ENCODE results near the gene TBX4. TPM values are rescaled to one million over a fixed set of nuclear protein-coding genes. Genes with fewer than 3 reads are reported as not detected.

The TBX4 gene
- total and polyA plus RNA-seq, 4 donors = not detected

DNA sequence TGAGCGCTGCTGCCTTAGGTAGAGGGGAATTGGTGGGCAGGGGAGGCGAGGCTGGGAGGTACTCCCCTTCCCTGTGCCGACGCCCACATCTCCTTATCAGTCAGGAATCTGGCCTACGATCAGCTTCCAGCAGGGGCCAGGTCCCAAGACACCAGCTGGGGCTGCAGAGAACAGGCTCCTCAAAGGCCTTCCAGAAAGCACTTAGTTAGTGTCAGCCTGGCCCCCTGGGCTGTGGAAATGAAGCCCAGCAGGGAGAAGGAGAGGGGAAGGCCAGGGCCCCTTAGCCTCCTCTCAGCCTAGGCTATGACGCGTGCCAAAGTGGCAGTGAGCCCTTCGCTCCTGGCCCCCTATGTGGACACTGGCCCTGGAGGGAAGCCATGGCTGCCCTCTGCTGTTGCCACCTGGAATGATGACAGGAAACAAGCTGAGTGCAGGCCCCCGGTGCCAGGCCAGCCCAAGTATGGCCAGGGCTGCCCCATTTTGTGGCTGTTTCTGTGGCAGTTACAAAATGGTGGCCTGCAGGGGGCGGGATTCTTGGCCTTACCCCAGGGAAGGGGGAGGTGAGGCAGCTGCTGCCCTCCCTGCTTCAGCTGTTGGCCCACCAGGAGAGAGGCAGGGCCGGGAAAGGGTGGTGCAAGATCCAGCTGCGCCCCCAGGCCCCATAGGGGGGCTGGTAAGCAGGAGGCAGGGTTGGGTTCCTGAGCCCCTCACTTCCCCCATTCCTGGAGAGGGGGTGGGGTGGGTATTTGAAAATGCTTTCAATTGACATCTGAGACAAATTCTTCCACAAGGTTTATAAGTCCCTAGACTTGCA, 11.3 kb downstream of the TBX4 start:
- WGBS = 82% methylated on average over 12 of the region's 12 CpGs
- peaks cover 0 to 4% (median 3%) of the 10 kb centered on the region in 4 donors for H3K9me3 ChIP-seq (ENCODE audit: control insufficient read depth in 4 of 4, low read length in 3 of 4)
- DNase-seq (ENCODE audit: low spot score) = no peak
- no peaks in the 10 kb centered on the region for H3K36me3 ChIP-seq (ENCODE audit: control insufficient read depth in 4 of 4, insufficient read depth in 3 of 4, low read depth in 1 of 4, low read length in 3 of 4)
- peaks cover 0 to 6% (median 2%) of the 10 kb centered on the region in 4 donors for H3K4me1 ChIP-seq (ENCODE audit: control insufficient read depth in 4 of 4, insufficient read depth in 4 of 4, low read length in 3 of 4)
- peaks cover 0 to 18% (median 9%) of the 10 kb centered on the region in 4 donors for H3K27me3 ChIP-seq (ENCODE audit: control insufficient read depth in 4 of 4, insufficient read depth in 4 of 4, low read length in 3 of 4)
- H3K27ac ChIP-seq (ENCODE audit: low read depth in 1 of 2, low read length in 2 of 2) = no peak overlapping the region
- no peak for TF ChIP-seq TAF1 (conservative IDR thresholded peaks at IDR 0.05)
- TF ChIP-seq FOXA1 (IDR thresholded peaks at IDR 0.05) = no peak
- TF ChIP-seq, protein P1, sequence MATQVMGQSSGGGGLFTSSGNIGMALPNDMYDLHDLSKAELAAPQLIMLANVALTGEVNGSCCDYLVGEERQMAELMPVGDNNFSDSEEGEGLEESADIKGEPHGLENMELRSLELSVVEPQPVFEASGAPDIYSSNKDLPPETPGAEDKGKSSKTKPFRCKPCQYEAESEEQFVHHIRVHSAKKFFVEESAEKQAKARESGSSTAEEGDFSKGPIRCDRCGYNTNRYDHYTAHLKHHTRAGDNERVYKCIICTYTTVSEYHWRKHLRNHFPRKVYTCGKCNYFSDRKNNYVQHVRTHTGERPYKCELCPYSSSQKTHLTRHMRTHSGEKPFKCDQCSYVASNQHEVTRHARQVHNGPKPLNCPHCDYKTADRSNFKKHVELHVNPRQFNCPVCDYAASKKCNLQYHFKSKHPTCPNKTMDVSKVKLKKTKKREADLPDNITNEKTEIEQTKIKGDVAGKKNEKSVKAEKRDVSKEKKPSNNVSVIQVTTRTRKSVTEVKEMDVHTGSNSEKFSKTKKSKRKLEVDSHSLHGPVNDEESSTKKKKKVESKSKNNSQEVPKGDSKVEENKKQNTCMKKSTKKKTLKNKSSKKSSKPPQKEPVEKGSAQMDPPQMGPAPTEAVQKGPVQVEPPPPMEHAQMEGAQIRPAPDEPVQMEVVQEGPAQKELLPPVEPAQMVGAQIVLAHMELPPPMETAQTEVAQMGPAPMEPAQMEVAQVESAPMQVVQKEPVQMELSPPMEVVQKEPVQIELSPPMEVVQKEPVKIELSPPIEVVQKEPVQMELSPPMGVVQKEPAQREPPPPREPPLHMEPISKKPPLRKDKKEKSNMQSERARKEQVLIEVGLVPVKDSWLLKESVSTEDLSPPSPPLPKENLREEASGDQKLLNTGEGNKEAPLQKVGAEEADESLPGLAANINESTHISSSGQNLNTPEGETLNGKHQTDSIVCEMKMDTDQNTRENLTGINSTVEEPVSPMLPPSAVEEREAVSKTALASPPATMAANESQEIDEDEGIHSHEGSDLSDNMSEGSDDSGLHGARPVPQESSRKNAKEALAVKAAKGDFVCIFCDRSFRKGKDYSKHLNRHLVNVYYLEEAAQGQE (IDR thresholded peaks at IDR 0.05) = no peak
- TF ChIP-seq, protein P2, sequence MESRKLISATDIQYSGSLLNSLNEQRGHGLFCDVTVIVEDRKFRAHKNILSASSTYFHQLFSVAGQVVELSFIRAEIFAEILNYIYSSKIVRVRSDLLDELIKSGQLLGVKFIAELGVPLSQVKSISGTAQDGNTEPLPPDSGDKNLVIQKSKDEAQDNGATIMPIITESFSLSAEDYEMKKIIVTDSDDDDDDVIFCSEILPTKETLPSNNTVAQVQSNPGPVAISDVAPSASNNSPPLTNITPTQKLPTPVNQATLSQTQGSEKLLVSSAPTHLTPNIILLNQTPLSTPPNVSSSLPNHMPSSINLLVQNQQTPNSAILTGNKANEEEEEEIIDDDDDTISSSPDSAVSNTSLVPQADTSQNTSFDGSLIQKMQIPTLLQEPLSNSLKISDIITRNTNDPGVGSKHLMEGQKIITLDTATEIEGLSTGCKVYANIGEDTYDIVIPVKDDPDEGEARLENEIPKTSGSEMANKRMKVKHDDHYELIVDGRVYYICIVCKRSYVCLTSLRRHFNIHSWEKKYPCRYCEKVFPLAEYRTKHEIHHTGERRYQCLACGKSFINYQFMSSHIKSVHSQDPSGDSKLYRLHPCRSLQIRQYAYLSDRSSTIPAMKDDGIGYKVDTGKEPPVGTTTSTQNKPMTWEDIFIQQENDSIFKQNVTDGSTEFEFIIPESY (IDR thresholded peaks at IDR 0.05) = no peak
- no peak for TF ChIP-seq SP1 (IDR thresholded peaks at IDR 0.05)
- TF ChIP-seq EGR1 (IDR thresholded peaks at IDR 0.05; ENCODE audit: low read depth in 2 of 2) = no peak
- TF ChIP-seq, protein P3, sequence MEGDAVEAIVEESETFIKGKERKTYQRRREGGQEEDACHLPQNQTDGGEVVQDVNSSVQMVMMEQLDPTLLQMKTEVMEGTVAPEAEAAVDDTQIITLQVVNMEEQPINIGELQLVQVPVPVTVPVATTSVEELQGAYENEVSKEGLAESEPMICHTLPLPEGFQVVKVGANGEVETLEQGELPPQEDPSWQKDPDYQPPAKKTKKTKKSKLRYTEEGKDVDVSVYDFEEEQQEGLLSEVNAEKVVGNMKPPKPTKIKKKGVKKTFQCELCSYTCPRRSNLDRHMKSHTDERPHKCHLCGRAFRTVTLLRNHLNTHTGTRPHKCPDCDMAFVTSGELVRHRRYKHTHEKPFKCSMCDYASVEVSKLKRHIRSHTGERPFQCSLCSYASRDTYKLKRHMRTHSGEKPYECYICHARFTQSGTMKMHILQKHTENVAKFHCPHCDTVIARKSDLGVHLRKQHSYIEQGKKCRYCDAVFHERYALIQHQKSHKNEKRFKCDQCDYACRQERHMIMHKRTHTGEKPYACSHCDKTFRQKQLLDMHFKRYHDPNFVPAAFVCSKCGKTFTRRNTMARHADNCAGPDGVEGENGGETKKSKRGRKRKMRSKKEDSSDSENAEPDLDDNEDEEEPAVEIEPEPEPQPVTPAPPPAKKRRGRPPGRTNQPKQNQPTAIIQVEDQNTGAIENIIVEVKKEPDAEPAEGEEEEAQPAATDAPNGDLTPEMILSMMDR (IDR thresholded peaks at IDR 0.05; ENCODE audit: low read depth, low read length, missing input control) = no peak
- TF ChIP-seq FOXA2 (IDR thresholded peaks at IDR 0.05) = no peak
- TF ChIP-seq JUND (IDR thresholded peaks at IDR 0.05) = no peak
- no peak for TF ChIP-seq GABPA (IDR thresholded peaks at IDR 0.05 in 1 of 2, conservative IDR thresholded peaks at IDR 0.05 in 1 of 2)
- no peak overlapping the region for H3K9ac ChIP-seq (ENCODE audit: low read depth in 1 of 2, low read length in 2 of 2)
- no peak overlapping the region for H3K4me3 ChIP-seq (ENCODE audit: low read depth in 1 of 3, low read length in 3 of 3)

- Histone ChIP-seq H3K4me1 (ENCODE audit: control insufficient read depth in 4 of 4, insufficient read depth in 4 of 4, low read length in 3 of 4) (peaks cover 0 to 6% (median 2%) of the 10 kb centered on the region in 4 donors), H3K27ac (ENCODE audit: low read depth in 1 of 2, low read length in 2 of 2) (no peak overlapping the region), H3K9me3 (ENCODE audit: control insufficient read depth in 4 of 4, low read length in 3 of 4) (peaks cover 0 to 4% (median 3%) of the 10 kb centered on the region in 4 donors), H3K4me3 (ENCODE audit: low read depth in 1 of 3, low read length in 3 of 3) (no peak overlapping the region), H3K27me3 (ENCODE audit: control insufficient read depth in 4 of 4, insufficient read depth in 4 of 4, low read length in 3 of 4) (peaks cover 0 to 13% (median 8%) of the 10 kb centered on the region in 4 donors), H3K36me3 (ENCODE audit: control insufficient read depth in 4 of 4, insufficient read depth in 3 of 4, low read depth in 1 of 4, low read length in 3 of 4) (no peaks in the 10 kb centered on the region), H3K9ac (ENCODE audit: low read depth in 1 of 2, low read length in 2 of 2) (no peak overlapping the region)
- DNase-seq (ENCODE audit: low spot score) = no peak
- WGBS = 86% methylated on average over 21 of the region's 21 CpGs
- TF ChIP-seq, protein P1 (IDR thresholded peaks at IDR 0.05) = no peak
- TF ChIP-seq JUND (IDR thresholded peaks at IDR 0.05) (no peak), FOXA2 (IDR thresholded peaks at IDR 0.05) (no peak), SP1 (IDR thresholded peaks at IDR 0.05) (no peak), NR2F2 (IDR thresholded peaks at IDR 0.05) (no peak), TAF1 (conservative IDR thresholded peaks at IDR 0.05) (no peak), FOXA1 (IDR thresholded peaks at IDR 0.05) (no peak), MAX (IDR thresholded peaks at IDR 0.05) (no peak), HNF4A (conservative IDR thresholded peaks at IDR 0.05) (no peak)
- TF ChIP-seq, protein P3 (IDR thresholded peaks at IDR 0.05; ENCODE audit: low read depth, low read length, missing input control) = no peak
- TF ChIP-seq, protein P4, sequence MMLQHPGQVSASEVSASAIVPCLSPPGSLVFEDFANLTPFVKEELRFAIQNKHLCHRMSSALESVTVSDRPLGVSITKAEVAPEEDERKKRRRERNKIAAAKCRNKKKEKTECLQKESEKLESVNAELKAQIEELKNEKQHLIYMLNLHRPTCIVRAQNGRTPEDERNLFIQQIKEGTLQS (IDR thresholded peaks at IDR 0.05) = no peak
Observed at GRCh38 chr17:61464130-61464842, 12.1 kb downstream of the TBX4 start.

Measured in liver (tissue), 9 donors.